Measurements from ENCODE around the gene DES.

DES gene

GRCh38 chr2:219419012-219419324 lies 791 bp downstream of the DES start:
- TF ChIP-seq CTCF (IDR thresholded peaks at IDR 0.05), result no peak

GRCh38 chr2:219419331-219420197 lies 1.4 kb downstream of the DES start:
- TF ChIP-seq CTCF (IDR thresholded peaks at IDR 0.05), result no peak

- no peak for TF ChIP-seq CTCF (IDR thresholded peaks at IDR 0.05)
Measured at GRCh38 chr2:219420687-219421086, 2.5 kb downstream of the DES start.

GRCh38 chr2:219421323-219421722 lies 3.1 kb downstream of the DES start:
- TF ChIP-seq CTCF (IDR thresholded peaks at IDR 0.05), result no peak

- no peak for TF ChIP-seq CTCF (IDR thresholded peaks at IDR 0.05)
Measured at GRCh38 chr2:219422952-219423534, 4.9 kb downstream of the DES start.

GRCh38 chr2:219423652-219424377 lies 5.6 kb downstream of the DES start:
- no peak for TF ChIP-seq CTCF (IDR thresholded peaks at IDR 0.05)

GRCh38 chr2:219425238-219426067 lies 7.3 kb downstream of the DES start:
- TF ChIP-seq CTCF (IDR thresholded peaks at IDR 0.05), result no peak

Measured in LNCAP (cell line).